ENCODE results near the gene BATF.

DNA sequence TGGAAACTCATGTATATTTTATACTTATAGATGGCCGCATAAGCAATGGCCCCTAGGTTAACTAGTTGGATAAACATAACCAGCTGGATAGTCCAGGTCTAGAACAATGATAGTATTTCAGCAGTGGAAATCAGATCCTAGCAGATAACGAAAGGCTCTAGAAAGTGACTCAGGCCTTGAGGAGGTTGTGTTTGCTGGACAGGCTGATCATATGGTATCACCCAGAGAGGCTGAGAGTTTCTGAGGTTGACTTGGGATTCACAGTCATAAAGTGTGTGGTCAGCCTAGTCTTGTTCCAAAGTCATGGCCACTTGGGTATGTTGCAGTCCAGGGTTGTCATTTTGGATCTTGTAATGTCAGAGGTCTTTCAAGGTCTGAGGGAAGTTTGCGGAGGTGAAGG is 73.0 kb downstream of the BATF start:
- TF ChIP-seq CTCF (IDR thresholded peaks at IDR 0.05) (no peak), POLR2A (IDR thresholded peaks at IDR 0.05) (no peak)

All from right lobe of liver (tissue), 4 donors.